Upper lobe of left lung (tissue), 6 donors: Measurements from ENCODE around the gene SVIL. TPM values are rescaled to one million over a fixed set of nuclear protein-coding genes. Genes with fewer than 3 reads are reported as not detected.

Experiments
- ATAC-seq, 2 donors: fragments of 200-7000 bp; cut with Tn5 transposase; one replicate each; pipeline ENCODE4 v1.9.1; 2022; ENCODE audit warnings: mild to moderate bottlenecking in 2 of 2, moderate library complexity in 2 of 2; ENCODE audit not compliant: low FRiP score in 2 of 2
- DNase-seq, 2 donors: peaks; one replicate each; pipeline ENCODE4 v3.0.0-alpha.2; 2019 to 2020
- H3K27ac ChIP-seq, 4 donors: fragments of 200-600 bp; sonication (generic); one replicate each; pipeline ENCODE4 v1.5.1; 2016 to 2019
- H3K27me3 ChIP-seq, 4 donors: fragments of 200-600 bp; sonication (generic); one replicate each; pipeline ENCODE4 v1.5.1; 2017 to 2019
- H3K36me3 ChIP-seq, 4 donors: fragments of 200-600 bp; sonication (generic); one replicate each; pipeline ENCODE4 v1.5.1; 2016 to 2019
- H3K4me1 ChIP-seq, 4 donors: fragments of 200-600 bp; sonication (generic); one replicate each; pipeline ENCODE4 v1.5.1; 2018 to 2019
- H3K4me3 ChIP-seq, 4 donors: fragments of 200-600 bp; sonication (generic); one replicate each; pipeline ENCODE4 v1.5.1; 2017 to 2019; ENCODE audit warnings: mild to moderate bottlenecking in 2 of 4, moderate library complexity in 1 of 4
- H3K9me3 ChIP-seq, 4 donors: fragments of 200-600 bp; sonication (generic); one replicate each; pipeline ENCODE4 v1.5.1; 2018 to 2019
- CTCF ChIP-seq, 6 experiments: fragments of 450-650 bp in 4 of 6; fragments of 200-600 bp in 2 of 6; sonication (generic) in 2 of 6; IDR thresholded peaks; one replicate each; pipeline ENCODE4 v1.5.1; 2016 to 2019; ENCODE audit warnings: antibody characterized with exemption in 6 of 6
- EP300 ChIP-seq, 4 donors: sonication (generic); formaldehyde crosslinking; IDR thresholded peaks; one replicate each; pipeline ENCODE4 v1.5.1; 2017; ENCODE audit warnings: antibody characterized with exemption in 4 of 4, control low read depth in 2 of 4
- POLR2A ChIP-seq, 4 donors: fragments of 450-650 bp; IDR thresholded peaks; one replicate each; pipeline ENCODE4 v1.5.1; 2016 to 2017; ENCODE audit warnings: antibody characterized with exemption in 4 of 4, mild to moderate bottlenecking in 2 of 4
- POLR2AphosphoS5 ChIP-seq, 2 donors: sonication (generic); formaldehyde crosslinking; IDR thresholded peaks; one replicate each; pipeline ENCODE4 v1.5.1; 2017; ENCODE audit warnings: antibody characterized with exemption in 2 of 2
- WGBS, 2 donors: methylation state at CpG; one replicate each; pipeline ENCODE4 v1.1.5; 2017 to 2018; 5-methylcytosine and 5-hydroxymethylcytosine counted together
- total RNA-seq, 6 donors: library from RNA; depleted of rRNA in 4 of 6; stranded (reverse); fragments of >200 nt in 4 of 6; gene quantifications; one replicate each; pipeline versions ENCODE4 v1.1.0 to v1.2.1, GENCODE V29; 2016 to 2021
- donor health status: DM: no; HTN: no; CAD: no; lungs with moderate emphysema.
- donor health status: DM: no; HTN: yes; CAD: no; lungs with severe emphysema.

Gene SVIL, protein sequence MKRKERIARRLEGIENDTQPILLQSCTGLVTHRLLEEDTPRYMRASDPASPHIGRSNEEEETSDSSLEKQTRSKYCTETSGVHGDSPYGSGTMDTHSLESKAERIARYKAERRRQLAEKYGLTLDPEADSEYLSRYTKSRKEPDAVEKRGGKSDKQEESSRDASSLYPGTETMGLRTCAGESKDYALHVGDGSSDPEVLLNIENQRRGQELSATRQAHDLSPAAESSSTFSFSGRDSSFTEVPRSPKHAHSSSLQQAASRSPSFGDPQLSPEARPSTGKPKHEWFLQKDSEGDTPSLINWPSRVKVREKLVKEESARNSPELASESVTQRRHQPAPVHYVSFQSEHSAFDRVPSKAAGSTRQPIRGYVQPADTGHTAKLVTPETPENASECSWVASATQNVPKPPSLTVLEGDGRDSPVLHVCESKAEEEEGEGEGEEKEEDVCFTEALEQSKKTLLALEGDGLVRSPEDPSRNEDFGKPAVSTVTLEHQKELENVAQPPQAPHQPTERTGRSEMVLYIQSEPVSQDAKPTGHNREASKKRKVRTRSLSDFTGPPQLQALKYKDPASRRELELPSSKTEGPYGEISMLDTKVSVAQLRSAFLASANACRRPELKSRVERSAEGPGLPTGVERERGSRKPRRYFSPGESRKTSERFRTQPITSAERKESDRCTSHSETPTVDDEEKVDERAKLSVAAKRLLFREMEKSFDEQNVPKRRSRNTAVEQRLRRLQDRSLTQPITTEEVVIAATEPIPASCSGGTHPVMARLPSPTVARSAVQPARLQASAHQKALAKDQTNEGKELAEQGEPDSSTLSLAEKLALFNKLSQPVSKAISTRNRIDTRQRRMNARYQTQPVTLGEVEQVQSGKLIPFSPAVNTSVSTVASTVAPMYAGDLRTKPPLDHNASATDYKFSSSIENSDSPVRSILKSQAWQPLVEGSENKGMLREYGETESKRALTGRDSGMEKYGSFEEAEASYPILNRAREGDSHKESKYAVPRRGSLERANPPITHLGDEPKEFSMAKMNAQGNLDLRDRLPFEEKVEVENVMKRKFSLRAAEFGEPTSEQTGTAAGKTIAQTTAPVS (N-terminal part only)
- total RNA-seq = 100 to 1,000 TPM in 4 of 6 donors, 10 to 100 TPM in 2; 65.5 to 137 (median 105) TPM

GRCh38 chr10:29634764-29635625 lies at the start of gene SVIL:
TSS of gene SVIL (minus strand) at chr10:29634971. CDS start at chr10:29555058, 79,913 bp downstream.
- WGBS, 2 donors = 53 to 68% methylated on average over 10 of the region's 10 CpGs
- peak within 1 kb of the TSS in 1 of 4 donors; percentile 3 for H3K4me3 ChIP-seq

DNA sequence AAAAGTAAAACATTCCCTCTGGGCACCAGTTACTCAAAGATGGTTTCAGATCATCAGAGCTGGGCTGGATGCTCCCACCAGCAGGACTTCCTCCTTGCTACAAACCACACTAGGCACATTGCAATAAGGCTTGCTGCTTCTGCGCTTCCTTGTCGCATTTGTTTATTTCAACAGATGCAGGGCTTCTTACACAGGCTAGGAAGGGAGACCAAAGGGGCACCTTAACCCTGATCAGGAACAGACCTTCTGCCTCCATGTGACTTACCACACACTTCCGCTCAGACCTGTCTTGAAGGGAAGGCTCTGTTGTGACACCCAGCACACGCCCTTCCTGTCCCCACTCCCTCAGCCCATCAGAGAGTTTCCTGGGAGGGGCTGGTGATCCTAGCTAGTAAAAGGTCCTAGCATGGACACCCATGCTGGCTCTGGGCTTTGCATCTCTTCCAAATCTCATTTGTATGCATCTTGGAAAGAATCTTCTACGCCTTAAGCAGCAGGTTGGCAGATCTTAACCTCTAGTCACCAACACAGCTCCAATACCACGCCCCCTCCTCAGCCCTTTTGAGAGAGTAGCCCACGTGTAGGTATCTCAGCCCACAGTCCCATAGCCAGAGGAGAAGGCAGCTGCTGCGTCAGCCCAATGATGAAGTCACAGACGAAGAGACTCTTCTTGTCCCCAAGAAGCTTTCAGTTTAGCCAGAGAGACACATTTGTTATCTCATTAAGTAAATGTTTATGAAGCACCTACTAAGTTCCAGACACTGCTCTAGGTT lies 47.1 kb upstream of the SVIL start:
- Histone ChIP-seq H3K4me3 (no peak overlapping the region), H3K36me3 (peaks cover 0 to 14% (median 0%) of the 10 kb centered on the region in 4 donors), H3K4me1 (peaks cover 7 to 19% (median 17%) of the 10 kb centered on the region in 4 donors), H3K9me3 (no peaks in the 10 kb centered on the region), H3K27me3 (no peaks in the 10 kb centered on the region), H3K27ac (peak overlapping the region; percentile 47 to 84 (median 62))
- ATAC-seq (peak; percentile 89 to 91), DNase-seq (peak in 1 of 2 donors; percentile 76)
- WGBS, 2 donors = 52 to 55% methylated on average over 8 to 9 of the region's 9 CpGs
- TF ChIP-seq POLR2AphosphoS5 (IDR thresholded peaks at IDR 0.05) (peak; percentile 77 to 80), POLR2A (IDR thresholded peaks at IDR 0.05) (peak in 1 of 4 donors; percentile 13), EP300 (IDR thresholded peaks at IDR 0.05) (peak in 2 of 4 donors; percentile 68 to 78), CTCF (IDR thresholded peaks at IDR 0.05) (no peak)

More at GRCh38 chr10:29634764-29635625, at the start of gene SVIL:
- Histone ChIP-seq H3K27ac (peak within 1 kb of the TSS; percentile 57 to 79 (median 63)), H3K9me3 (no peaks in the 10 kb centered on the region), H3K27me3 (no peaks in the 10 kb centered on the region), H3K4me1 (peaks cover 32 to 47% (median 38%) of the 10 kb centered on the region in 4 donors), H3K36me3 (no peaks in the 10 kb centered on the region)
- ATAC-seq (peak; percentile 68 to 82), DNase-seq (peak in 1 of 2 donors; percentile 89)
- TF ChIP-seq CTCF (IDR thresholded peaks at IDR 0.05) = no peak
- TF ChIP-seq POLR2AphosphoS5 (IDR thresholded peaks at IDR 0.05) = peak; percentile 50 to 81
- TF ChIP-seq EP300 (IDR thresholded peaks at IDR 0.05) = peak in 1 of 4 donors; percentile 77
- no peak for TF ChIP-seq POLR2A (IDR thresholded peaks at IDR 0.05)

DNA sequence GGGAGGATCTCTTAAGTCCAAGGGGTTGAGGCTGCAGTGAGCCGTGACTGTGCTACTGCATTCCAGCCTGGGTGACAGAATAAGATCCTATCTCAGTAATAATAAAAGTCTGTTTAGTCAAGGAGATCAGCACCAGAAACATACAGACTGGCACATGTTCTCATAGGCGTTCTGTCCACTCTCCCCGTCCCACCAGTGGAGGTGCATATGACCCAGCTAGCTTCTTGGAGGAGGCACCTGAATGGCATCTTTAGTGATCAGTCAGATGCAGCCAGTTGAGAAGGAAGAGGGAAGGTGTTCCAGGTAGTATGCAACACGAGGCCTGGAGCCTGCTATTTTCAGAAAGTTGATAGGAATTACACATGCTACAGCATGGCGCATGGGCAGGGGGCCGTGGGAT lies 45.3 kb upstream of the SVIL start:
- Histone ChIP-seq H3K27ac (peak overlapping the region in 1 of 4 donors; percentile 84), H3K4me3 (no peak overlapping the region), H3K9me3 (peaks cover 0 to 3% (median 0%) of the 10 kb centered on the region in 4 donors), H3K4me1 (peaks cover 7 to 19% (median 17%) of the 10 kb centered on the region in 4 donors), H3K36me3 (peaks cover 0 to 8% (median under 1%) of the 10 kb centered on the region in 4 donors), H3K27me3 (no peaks in the 10 kb centered on the region)
- TF ChIP-seq EP300 (IDR thresholded peaks at IDR 0.05) = no peak
- TF ChIP-seq POLR2AphosphoS5 (IDR thresholded peaks at IDR 0.05) = no peak
- TF ChIP-seq CTCF (IDR thresholded peaks at IDR 0.05) = no peak
- TF ChIP-seq POLR2A (IDR thresholded peaks at IDR 0.05) = no peak
- WGBS, 2 donors = 93 to 95% methylated on average over 6 of the region's 6 CpGs
- ATAC-seq = no peak
- DNase-seq = no peak
